Middle frontal gyrus (tissue), 1 donor: Measurements from ENCODE around the gene KCNQ2.
"Not testable (repeated sequence)": the region's sequence is repeated elsewhere in the genome, so short reads cannot be mapped to it uniquely, and the experiment has no call there.

ENCODE experiments used
- DNase-seq: peaks from one replicate; pipeline ENCODE4 v3.0.0-alpha.2; 2015; ENCODE audit warnings: low spot score; ENCODE audit errors: extremely low spot score

Gene KCNQ2

GRCh38 chr20:63491078-63491477 is 18.6 kb upstream of the KCNQ2 start:
- DNase-seq = no peak

GRCh38 chr20:63490416-63490815 is 18.0 kb upstream of the KCNQ2 start:
- no peak for DNase-seq

- no peak for DNase-seq
These were observed 16.1 kb upstream of the KCNQ2 start for GRCh38 chr20:63488315-63489251.

- no peak for DNase-seq
These were observed 15.4 kb upstream of the KCNQ2 start for GRCh38 chr20:63487781-63488241.

GRCh38 chr20:63487116-63487764 is 14.8 kb upstream of the KCNQ2 start:
- no peak for DNase-seq

- DNase-seq = no peak
These were observed 13.9 kb upstream of the KCNQ2 start for GRCh38 chr20:63486300-63486855.

GRCh38 chr20:63484651-63485403 is 12.4 kb upstream of the KCNQ2 start:
- no peak for DNase-seq

GRCh38 chr20:63484236-63484635 is 11.8 kb upstream of the KCNQ2 start:
- no peak for DNase-seq

GRCh38 chr20:63483834-63484233 is 11.4 kb upstream of the KCNQ2 start:
- DNase-seq = no peak

- no peak for DNase-seq
These were observed 9.6 kb upstream of the KCNQ2 start for GRCh38 chr20:63482021-63482587.

GRCh38 chr20:63481503-63481902 is 9.0 kb upstream of the KCNQ2 start:
- no peak for DNase-seq

- DNase-seq = not testable (repeated sequence)
These were observed 7.4 kb upstream of the KCNQ2 start for GRCh38 chr20:63479695-63480419.

GRCh38 chr20:63478346-63479302 is 6.2 kb upstream of the KCNQ2 start:
- DNase-seq = no peak

- DNase-seq = no peak
These were observed 5.5 kb upstream of the KCNQ2 start for GRCh38 chr20:63477944-63478343.

GRCh38 chr20:63477061-63477616 is 4.7 kb upstream of the KCNQ2 start:
- DNase-seq = no peak

- DNase-seq = no peak
These were observed 2.8 kb upstream of the KCNQ2 start for GRCh38 chr20:63475209-63475608.

GRCh38 chr20:63473555-63474449 is 1.3 kb upstream of the KCNQ2 start:
- no peak for DNase-seq

- no peak for DNase-seq
These were observed 471 bp upstream of the KCNQ2 start for GRCh38 chr20:63472862-63473390.
